Measurements from ENCODE around the gene ATAD5.

GRCh38 chr17:30915833-30916611 is 84.3 kb downstream of the ATAD5 start:
- TF ChIP-seq CTCF (IDR thresholded peaks at IDR 0.05), result no peak
- no peak for TF ChIP-seq POLR2A (IDR thresholded peaks at IDR 0.05)

All from adrenal gland (tissue), 5 donors.